ENCODE measurements around the gene COA5.

COA5 gene

DNA sequence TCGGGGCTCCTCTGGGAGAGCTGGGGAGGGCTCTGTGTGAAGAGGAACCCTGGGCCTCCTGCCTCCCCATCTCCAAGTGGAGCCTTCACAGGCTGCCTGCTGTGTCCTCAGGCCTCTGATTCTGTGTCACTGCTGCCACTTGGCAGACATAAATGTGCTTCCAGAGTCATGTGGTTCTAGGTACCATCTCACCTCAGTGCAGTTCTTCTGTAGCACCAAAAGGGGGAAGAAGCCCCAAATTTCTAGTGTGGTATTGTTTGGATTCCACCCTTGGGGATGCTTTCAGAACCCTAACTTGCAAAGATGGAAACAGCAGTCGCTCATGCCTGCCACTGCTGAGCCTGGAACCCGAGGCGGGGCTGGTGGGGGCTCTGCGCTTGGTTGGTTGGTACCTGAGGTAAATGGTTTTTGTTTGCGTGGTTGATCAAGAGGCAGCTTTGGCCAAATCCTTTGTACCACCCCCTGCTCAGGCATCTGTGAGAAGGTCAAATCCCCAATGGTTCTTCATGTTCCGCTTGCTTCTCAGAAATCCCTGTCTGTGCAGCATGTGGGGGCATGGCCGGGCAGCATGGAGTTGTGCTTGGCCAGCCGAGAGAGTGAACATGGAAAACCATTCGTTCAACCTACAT lies 27.5 kb downstream of the COA5 start:
- TF ChIP-seq, protein P1, sequence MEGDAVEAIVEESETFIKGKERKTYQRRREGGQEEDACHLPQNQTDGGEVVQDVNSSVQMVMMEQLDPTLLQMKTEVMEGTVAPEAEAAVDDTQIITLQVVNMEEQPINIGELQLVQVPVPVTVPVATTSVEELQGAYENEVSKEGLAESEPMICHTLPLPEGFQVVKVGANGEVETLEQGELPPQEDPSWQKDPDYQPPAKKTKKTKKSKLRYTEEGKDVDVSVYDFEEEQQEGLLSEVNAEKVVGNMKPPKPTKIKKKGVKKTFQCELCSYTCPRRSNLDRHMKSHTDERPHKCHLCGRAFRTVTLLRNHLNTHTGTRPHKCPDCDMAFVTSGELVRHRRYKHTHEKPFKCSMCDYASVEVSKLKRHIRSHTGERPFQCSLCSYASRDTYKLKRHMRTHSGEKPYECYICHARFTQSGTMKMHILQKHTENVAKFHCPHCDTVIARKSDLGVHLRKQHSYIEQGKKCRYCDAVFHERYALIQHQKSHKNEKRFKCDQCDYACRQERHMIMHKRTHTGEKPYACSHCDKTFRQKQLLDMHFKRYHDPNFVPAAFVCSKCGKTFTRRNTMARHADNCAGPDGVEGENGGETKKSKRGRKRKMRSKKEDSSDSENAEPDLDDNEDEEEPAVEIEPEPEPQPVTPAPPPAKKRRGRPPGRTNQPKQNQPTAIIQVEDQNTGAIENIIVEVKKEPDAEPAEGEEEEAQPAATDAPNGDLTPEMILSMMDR (IDR thresholded peaks at IDR 0.05; ENCODE audit: low read depth, low read length): no peak
- no peak overlapping the region for H3K4me3 ChIP-seq (ENCODE audit: low read depth, low read length)

DNA sequence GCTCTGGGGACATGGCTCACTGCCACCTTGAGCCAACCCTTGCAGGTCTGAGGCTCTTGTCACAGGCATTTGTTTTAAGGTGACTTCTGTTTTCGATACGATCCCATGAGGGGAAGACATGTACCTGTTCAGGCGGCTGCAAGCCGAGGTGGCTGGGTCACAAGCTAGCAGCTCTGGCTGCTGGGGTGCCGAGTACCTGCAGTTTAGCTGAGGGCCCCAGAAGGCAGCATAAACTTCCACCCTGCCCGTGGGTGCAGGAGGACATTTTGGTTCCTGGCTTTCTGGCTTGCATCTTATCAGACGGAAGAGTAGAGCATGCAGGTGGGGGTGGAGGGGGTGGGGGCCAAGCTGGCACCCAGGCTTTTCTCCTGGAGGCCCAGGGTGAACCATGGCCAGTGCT lies 28.4 kb downstream of the COA5 start:
- no peak overlapping the region for H3K4me3 ChIP-seq (ENCODE audit: low read depth, low read length)
- TF ChIP-seq, protein P1 (IDR thresholded peaks at IDR 0.05; ENCODE audit: low read depth, low read length): no peak

DNA sequence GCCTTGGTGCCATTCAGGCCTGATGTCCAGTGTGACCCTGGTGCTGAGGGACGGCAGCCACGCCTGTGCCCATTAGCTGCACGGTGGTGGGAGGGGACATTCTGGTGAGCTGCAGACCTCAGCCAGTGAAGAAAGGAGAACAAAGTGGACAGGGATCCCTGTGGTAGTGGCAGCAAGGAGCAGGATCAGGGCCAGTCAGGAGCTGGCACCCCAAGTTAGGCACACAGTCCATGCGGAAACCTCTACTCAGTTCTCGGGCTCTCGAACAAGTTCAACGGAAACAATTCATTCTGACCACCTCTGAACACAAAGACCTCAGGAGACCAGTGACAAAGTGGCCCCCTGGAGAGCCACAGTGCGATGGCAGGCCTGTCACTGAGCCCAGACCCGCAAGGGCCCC lies 30.1 kb downstream of the COA5 start:
- no peak overlapping the region for H3K4me3 ChIP-seq (ENCODE audit: low read depth, low read length)
- TF ChIP-seq, protein P1 (IDR thresholded peaks at IDR 0.05; ENCODE audit: low read depth, low read length): no peak

DNA sequence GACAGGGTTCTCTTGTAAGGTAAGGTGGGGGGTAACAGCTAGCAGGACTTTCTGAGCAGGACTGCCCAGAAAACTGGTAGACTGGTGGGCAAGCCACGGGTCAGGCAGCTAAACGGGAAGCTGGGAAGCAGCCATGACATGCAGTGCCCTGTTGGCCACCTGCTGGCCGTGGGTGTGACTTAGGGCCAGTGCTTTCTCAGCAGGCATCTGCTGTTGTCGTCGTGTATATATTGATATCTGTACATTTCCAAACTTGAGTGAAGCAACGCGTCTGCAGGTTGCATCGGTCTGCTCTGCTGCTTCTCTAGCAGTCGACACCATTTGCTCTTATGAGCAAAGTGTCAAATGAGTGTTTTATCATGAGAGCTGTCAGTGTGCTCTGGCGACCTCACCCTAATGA lies 31.0 kb downstream of the COA5 start:
- TF ChIP-seq, protein P1 (IDR thresholded peaks at IDR 0.05; ENCODE audit: low read depth, low read length): no peak
- no peak overlapping the region for H3K4me3 ChIP-seq (ENCODE audit: low read depth, low read length)

DNA sequence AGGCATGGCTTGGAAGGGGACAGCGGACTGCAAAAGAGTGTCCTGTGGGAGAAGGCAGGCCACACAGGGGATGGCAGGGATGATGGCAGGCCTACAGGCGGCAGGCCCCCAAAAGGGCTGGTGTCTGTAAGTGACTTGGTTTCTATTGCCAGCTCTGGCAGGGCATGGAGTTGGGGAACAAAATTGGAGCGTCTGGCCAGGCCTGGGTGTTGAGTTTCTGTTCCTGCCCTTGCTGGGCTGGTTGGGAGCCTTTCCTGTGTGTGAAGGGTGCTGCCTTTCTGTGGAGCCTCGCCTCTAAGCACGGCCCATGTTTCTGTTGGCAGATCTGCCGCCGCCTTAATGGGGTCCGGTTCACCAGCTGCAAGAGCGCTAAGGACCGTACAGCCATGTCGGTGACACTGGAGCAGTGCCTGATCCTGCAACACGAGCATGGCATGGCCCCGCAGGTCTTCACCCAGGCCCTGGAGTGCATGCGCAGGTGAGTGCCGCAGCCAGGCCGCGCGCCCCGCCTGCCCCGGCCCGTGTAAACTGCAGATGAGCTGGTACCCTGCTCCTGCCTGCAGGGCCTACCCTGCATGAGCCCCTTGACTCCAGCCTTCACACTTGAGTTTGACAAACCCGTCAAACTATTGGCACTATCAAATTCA lies 31.5 kb downstream of the COA5 start:
- no peak overlapping the region for H3K4me3 ChIP-seq (ENCODE audit: low read depth, low read length)
- TF ChIP-seq, protein P1 (IDR thresholded peaks at IDR 0.05; ENCODE audit: low read depth, low read length): no peak

DNA sequence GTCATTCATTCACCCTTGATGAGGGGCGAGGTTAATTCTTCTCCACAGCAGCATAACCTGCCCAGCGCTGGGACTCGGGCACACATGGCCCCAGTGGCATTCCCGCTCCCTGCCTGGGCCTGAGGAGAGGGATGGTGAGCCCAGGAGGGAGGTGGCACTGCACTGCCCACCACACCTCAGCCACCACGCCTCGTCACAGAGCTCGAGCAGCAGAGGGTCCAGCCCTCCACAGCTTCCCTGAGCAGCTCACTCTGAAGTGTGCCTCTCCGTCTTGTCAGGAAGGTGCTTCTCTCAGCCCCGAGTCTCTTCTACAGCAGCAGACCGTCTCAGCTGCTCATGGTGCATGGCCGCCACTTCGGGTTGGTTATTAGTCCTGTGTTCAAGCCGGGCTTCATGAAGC lies 34.9 kb downstream of the COA5 start:
- no peak overlapping the region for H3K4me3 ChIP-seq (ENCODE audit: low read depth, low read length)
- TF ChIP-seq, protein P1 (IDR thresholded peaks at IDR 0.05; ENCODE audit: low read depth, low read length): no peak

DNA sequence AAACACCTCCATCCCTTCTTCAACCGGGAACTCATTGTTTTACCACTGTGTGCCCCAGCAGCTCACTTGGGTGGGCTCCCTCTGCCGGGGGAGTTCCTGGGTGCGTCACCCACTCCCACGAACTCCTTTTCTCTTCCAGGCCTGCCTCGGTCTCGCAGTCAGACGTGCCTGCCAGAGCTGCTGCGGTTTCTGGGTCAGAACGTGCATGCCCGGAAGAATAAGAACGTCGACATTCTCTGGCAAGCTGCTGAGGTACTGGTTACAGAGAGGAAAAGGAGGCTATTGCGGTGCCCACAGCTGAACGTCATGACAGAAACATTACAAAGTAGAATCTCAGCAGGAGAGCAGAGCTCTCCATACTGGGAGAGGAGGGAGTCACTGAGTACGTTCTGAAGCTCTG lies 35.6 kb downstream of the COA5 start:
- H3K4me3 ChIP-seq (ENCODE audit: low read depth, low read length): no peak overlapping the region
- TF ChIP-seq, protein P1 (IDR thresholded peaks at IDR 0.05; ENCODE audit: low read depth, low read length): no peak

Data from WI38 (cell line).